Heart left ventricle (tissue), 16 donors: ENCODE results near the gene NOS1AP. TPM values are rescaled to one million over a fixed set of nuclear protein-coding genes. Genes with fewer than 3 reads are reported as not detected.

ENCODE experiments used
- ATAC-seq, 4 donors: fragments of 200-7000 bp; cut with Tn5 transposase; one replicate each; pipeline ENCODE4 v1.9.1; 2020 to 2022; ENCODE audit warnings: moderate library complexity in 4 of 4, mild to moderate bottlenecking in 3 of 4, moderate number of reproducible peaks in 1 of 4
- DNase-seq, 5 donors: peaks; one replicate each; pipeline ENCODE4 v3.0.0-alpha.2; 2020
- H3K27ac ChIP-seq, 12 donors: fragments of 200-600 bp; sonication (generic) in 4 of 12; one replicate each; pipeline versions ENCODE4 v1.5.0 to v1.8.0; 2016 to 2022; ENCODE audit warnings: mild to moderate bottlenecking in 2 of 12
- H3K27me3 ChIP-seq, 9 donors: fragments of 200-600 bp; sonication (generic) in 2 of 9; one replicate each; pipeline versions ENCODE4 v1.5.1 to v1.8.0; 2016 to 2022; ENCODE audit warnings: mild to moderate bottlenecking in 3 of 9
- H3K36me3 ChIP-seq, 9 donors: fragments of 200-600 bp; sonication (generic) in 2 of 9; one replicate each; pipeline versions ENCODE4 v1.5.0 to v1.8.0; 2018 to 2022; ENCODE audit warnings: mild to moderate bottlenecking in 2 of 9
- H3K4me1 ChIP-seq, 12 donors: fragments of 200-600 bp; sonication (generic) in 4 of 12; one replicate each; pipeline versions ENCODE4 v1.5.0 to v1.8.0; 2016 to 2022; ENCODE audit warnings: mild to moderate bottlenecking in 3 of 12
- H3K4me3 ChIP-seq, 12 donors: fragments of 200-600 bp; sonication (generic) in 4 of 12; one replicate each; pipeline versions ENCODE4 v1.5.0 to v1.8.0; 2017 to 2022; ENCODE audit warnings: mild to moderate bottlenecking in 9 of 12, moderate library complexity in 4 of 12
- H3K9me3 ChIP-seq, 12 donors: fragments of 200-600 bp; sonication (generic) in 4 of 12; one replicate each; pipeline versions ENCODE4 v1.5.0 to v1.8.0; 2016 to 2022; ENCODE audit warnings: mild to moderate bottlenecking in 1 of 12
- CTCF ChIP-seq, 12 donors: fragments of 200-600 bp; sonication (generic) in 4 of 12; IDR thresholded peaks; one replicate each; pipeline versions ENCODE4 v1.5.0 to v1.8.0; 2018 to 2022; ENCODE audit warnings: antibody characterized with exemption in 12 of 12, mild to moderate bottlenecking in 5 of 12
- POLR2A ChIP-seq, 2 donors: fragments of 450-650 bp; IDR thresholded peaks; one replicate each; pipeline ENCODE4 v1.6.1; 2017; ENCODE audit warnings: antibody characterized with exemption in 2 of 2, mild to moderate bottlenecking in 2 of 2, moderate library complexity in 2 of 2
- WGBS, 4 donors: extraction: QIAGEN DNeasy Blood & Tissue Kit in 2 of 4; methylation state at CpG; one replicate each; pipeline versions ENCODE4 v1.1.5 to v1.1.7; 2013 to 2018; 5-methylcytosine and 5-hydroxymethylcytosine counted together
- intact Hi-C, 10 donors: fragments of 100-400 bp; cut with DNase I; formaldehyde crosslinking; loops; one replicate each; pipeline versions ENCODE4 v1.11.1 to v1.14.2; 2022
- polyA plus RNA-seq, 2 donors: library from polyadenylated mRNA; stranded (reverse); fragments of 200-250 nt; gene quantifications; one replicate each; pipeline ENCODE4 v1.2.3, GENCODE V29; 2013
- total RNA-seq, 9 donors: library from RNA; depleted of rRNA in 2 of 9; stranded (reverse); fragments of >200 nt in 2 of 9; fragmentation: NEBNext Ultra II Directional in 3 of 9; extraction: Animal tissue kit (Norgen Biotek cat#: 25700) in 3 of 9; gene quantifications; one replicate each; pipeline versions ENCODE4 v1.1.0 to v1.2.4, GENCODE V29; 2016 to 2023
- donor health status: ischemic (EF 13 %, LVEDD 7.1; RV severe dilation, severe dysfunction).
- donor health status: healthy with polysubstance abuse.
- donor health status: DM: no; HTN: yes; CAD: no.
- donor health status: DM: no; HTN: no; CAD: no.
- donor health status: ischemic (EF 25% LVEDD 6.9; RV normal size, moderate dysfunction).
- donor health status: ischemic (EF 25% LVEDD 5.7; RV mildly dilated, moderate dysfunction).
- donor health status: healthy.
- donor health status: DM: yes; HTN: yes; CAD: no.
- donor health status: ischemic (EF 35%, LVEDD 5.7; RV mildly dilated, moderate dysfunction).
- donor health status: nonischemic (EF 11% LVEDD 7.7; RV severe dilation, severe dysfunction).
- donor health status: DM: yes; HTN: yes; CAD: no.
- donor health status: PGD.
- donor health status: ischemic (EF 29% LVEDD 5.4; RV normal size, mild dysfunction).
- donor health status: nonischemic (EF 23%, LVEDD 6.1; RV moderate dilation, normal function).

Gene NOS1AP
- total and polyA plus RNA-seq, 11 donors = 1.1 to 6.4 (median 4.3) TPM

GRCh38 chr1:162220009-162220539 is 150.6 kb downstream of the NOS1AP start:
- no peak overlapping the region for H3K4me3 ChIP-seq
- DNase-seq (no peak), ATAC-seq (no peak)
- H3K27ac ChIP-seq = no peak overlapping the region
- H3K36me3 ChIP-seq = no peaks in the 10 kb centered on the region
- H3K4me1 ChIP-seq = peaks cover 0 to 28% (median 9%) of the 10 kb centered on the region in 12 donors
- WGBS, 4 donors = 82 to 92% (median 89%) methylated on average over 6 of the region's 6 CpGs
- no peaks in the 10 kb centered on the region for H3K27me3 ChIP-seq
- H3K9me3 ChIP-seq = no peaks in the 10 kb centered on the region
- intact Hi-C loops = no loop called here
- TF ChIP-seq POLR2A (IDR thresholded peaks at IDR 0.05) (no peak), CTCF (IDR thresholded peaks at IDR 0.05) (no peak)

- no peaks in the 10 kb centered on the region for H3K9me3 ChIP-seq
- no peaks in the 10 kb centered on the region for H3K27me3 ChIP-seq
- no peaks in the 10 kb centered on the region for H3K36me3 ChIP-seq
- peaks cover 0 to 21% (median 9%) of the 10 kb centered on the region in 12 donors for H3K4me1 ChIP-seq
- intact Hi-C loops = no loop called here
- TF ChIP-seq POLR2A (IDR thresholded peaks at IDR 0.05) (no peak), CTCF (IDR thresholded peaks at IDR 0.05) (no peak)
- WGBS, 4 donors = 64 to 80% (median 73%) methylated on average over 5 of the region's 5 CpGs
- H3K4me3 ChIP-seq = no peak overlapping the region
- DNase-seq (no peak), ATAC-seq (no peak)
- no peak overlapping the region for H3K27ac ChIP-seq
Measured at GRCh38 chr1:162222014-162222413, 152.5 kb downstream of the NOS1AP start.

GRCh38 chr1:162222730-162223129 is 153.2 kb downstream of the NOS1AP start:
- TF ChIP-seq CTCF (IDR thresholded peaks at IDR 0.05) = no peak
- no peak for TF ChIP-seq POLR2A (IDR thresholded peaks at IDR 0.05)
- H3K27me3 ChIP-seq = no peaks in the 10 kb centered on the region
- no peaks in the 10 kb centered on the region for H3K9me3 ChIP-seq
- H3K27ac ChIP-seq = no peak overlapping the region
- 82 to 86% (median 84%) methylated on average over 2 of the region's 2 CpGs for WGBS, 4 donors
- no peak for ATAC-seq
- intact Hi-C loops = no loop called here
- H3K4me3 ChIP-seq = no peak overlapping the region
- H3K36me3 ChIP-seq = no peaks in the 10 kb centered on the region
- DNase-seq = no peak
- peaks cover 0 to 18% (median 9%) of the 10 kb centered on the region in 12 donors for H3K4me1 ChIP-seq

- 90 to 93% (median 92%) methylated on average over 2 of the region's 2 CpGs for WGBS, 4 donors
- no peak for DNase-seq
- Histone ChIP-seq H3K4me3 (no peak overlapping the region), H3K27me3 (no peaks in the 10 kb centered on the region), H3K36me3 (no peaks in the 10 kb centered on the region), H3K9me3 (no peaks in the 10 kb centered on the region), H3K27ac (no peak overlapping the region), H3K4me1 (peaks cover 0 to 11% (median 4%) of the 10 kb centered on the region in 12 donors)
- intact Hi-C loops = no loop called here
- ATAC-seq = no peak
- TF ChIP-seq POLR2A (IDR thresholded peaks at IDR 0.05) (no peak), CTCF (IDR thresholded peaks at IDR 0.05) (no peak)
Measured at GRCh38 chr1:162223488-162223887, 154.0 kb downstream of the NOS1AP start.
